Measurements from ENCODE around the gene PLA2R1. TPM values are rescaled to one million over a fixed set of nuclear protein-coding genes. Genes with fewer than 3 reads are reported as not detected.

The PLA2R1 gene
- total RNA-seq, 2 donors from 2014 or later = not detected

DNA sequence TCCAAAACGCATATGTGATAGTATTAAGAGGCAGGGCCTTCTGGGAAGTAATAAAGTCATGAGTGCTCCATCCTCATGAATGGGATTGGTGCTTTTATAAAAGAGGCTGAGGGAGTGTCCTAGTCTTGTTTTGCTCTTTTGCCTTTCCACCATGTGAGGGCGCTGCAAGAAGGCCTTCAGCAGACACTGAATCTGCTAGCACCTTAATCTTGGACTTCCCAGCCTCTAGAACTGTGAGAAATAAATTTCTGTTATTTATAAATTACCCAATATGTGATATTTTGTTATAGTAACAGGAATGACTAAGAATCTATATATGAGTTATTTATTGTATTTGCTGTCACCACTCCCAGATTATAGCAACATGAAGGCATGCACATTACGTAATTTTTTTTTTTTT, 63.5 kb downstream of the PLA2R1 start:
- DNase-seq (ENCODE audit: low spot score) = no peak
- Mint-ChIP-seq H3K4me3 (no peak overlapping the region), H3K27me3 (peaks cover 21 to 48% of the 10 kb centered on the region in 2 donors), H3K27ac (no peak overlapping the region), H3K36me3 (no peaks in the 10 kb centered on the region), H3K9me3 (no peaks in the 10 kb centered on the region), H3K4me1 (ENCODE audit: low read depth in 2 of 2) (no peaks in the 10 kb centered on the region)
- no peak for ATAC-seq

DNA sequence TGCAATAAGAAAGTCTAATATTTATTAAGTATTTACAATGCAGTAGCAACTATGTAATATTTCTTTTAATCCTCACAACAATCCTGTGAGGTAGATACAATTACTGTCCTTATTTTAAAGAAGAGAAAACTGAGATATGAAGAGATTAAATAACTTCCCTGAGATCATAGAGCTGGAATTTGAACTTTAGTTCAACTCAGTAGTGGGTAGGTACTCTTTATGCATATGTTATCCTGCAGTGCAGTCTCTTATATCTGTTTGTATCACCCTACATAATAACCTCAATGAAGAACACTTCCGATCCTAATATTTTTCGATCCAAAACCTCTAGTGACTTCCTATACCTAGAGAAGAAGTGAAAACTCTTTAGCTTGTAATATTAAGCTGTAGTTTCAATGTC, 64.2 kb downstream of the PLA2R1 start:
- H3K27ac Mint-ChIP-seq = no peak overlapping the region

GRCh38 chr2:159996792-159997546, 65.4 kb downstream of the PLA2R1 start:
- no peaks in the 10 kb centered on the region for H3K36me3 Mint-ChIP-seq

More for the DNA sequence above, 64.2 kb downstream of the PLA2R1 start:
- no peak for ATAC-seq
- Mint-ChIP-seq H3K27me3 (peaks cover 25 to 52% of the 10 kb centered on the region in 2 donors), H3K4me1 (ENCODE audit: low read depth in 2 of 2) (no peaks in the 10 kb centered on the region), H3K9me3 (no peaks in the 10 kb centered on the region), H3K4me3 (no peak overlapping the region), H3K36me3 (no peaks in the 10 kb centered on the region)
- DNase-seq (ENCODE audit: low spot score) = no peak

GRCh38 chr2:159995038-159995437, 67.4 kb downstream of the PLA2R1 start:
- no peaks in the 10 kb centered on the region for H3K36me3 Mint-ChIP-seq
- no peaks in the 10 kb centered on the region for H3K9me3 Mint-ChIP-seq
- no peaks in the 10 kb centered on the region for H3K4me1 Mint-ChIP-seq (ENCODE audit: low read depth in 2 of 2)
- H3K27me3 Mint-ChIP-seq = peaks cover 25 to 36% of the 10 kb centered on the region in 2 donors
- no peak for ATAC-seq
- no peak overlapping the region for H3K4me3 Mint-ChIP-seq
- DNase-seq (ENCODE audit: low spot score) = no peak
- H3K27ac Mint-ChIP-seq = no peak overlapping the region

More at GRCh38 chr2:159996792-159997546, 65.4 kb downstream of the PLA2R1 start:
- DNase-seq (ENCODE audit: low spot score) (no peak), ATAC-seq (no peak)
- H3K27ac Mint-ChIP-seq = no peak overlapping the region
- H3K4me1 Mint-ChIP-seq (ENCODE audit: low read depth in 2 of 2) = no peaks in the 10 kb centered on the region
- peaks cover 25 to 54% of the 10 kb centered on the region in 2 donors for H3K27me3 Mint-ChIP-seq
- no peak overlapping the region for H3K4me3 Mint-ChIP-seq
- H3K9me3 Mint-ChIP-seq = no peaks in the 10 kb centered on the region

DNA sequence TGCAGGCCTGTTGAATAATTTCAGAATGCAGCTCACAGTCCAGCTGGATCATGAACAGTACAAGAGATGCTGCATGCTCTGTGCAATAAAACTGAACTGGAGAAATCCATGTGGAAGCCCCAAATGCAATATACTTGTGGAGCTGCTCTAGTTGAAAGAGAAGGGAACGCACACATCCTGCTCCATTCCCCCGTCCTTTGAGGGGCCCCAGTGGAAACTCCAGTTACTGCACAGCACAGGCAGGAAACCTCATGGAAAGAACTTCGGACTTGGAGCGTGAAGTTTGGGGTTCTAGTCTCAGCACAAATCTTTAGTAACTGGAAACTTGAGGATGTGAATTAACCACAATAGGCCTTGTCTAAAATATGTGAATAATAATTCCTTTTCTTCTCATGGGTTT, 73.2 kb downstream of the PLA2R1 start:
- DNase-seq (ENCODE audit: low spot score) = no peak
- Mint-ChIP-seq H3K36me3 (no peaks in the 10 kb centered on the region), H3K27ac (no peak overlapping the region), H3K4me3 (no peak overlapping the region), H3K4me1 (ENCODE audit: low read depth in 2 of 2) (no peaks in the 10 kb centered on the region), H3K9me3 (no peaks in the 10 kb centered on the region), H3K27me3 (peaks cover 16 to 25% of the 10 kb centered on the region in 2 donors)
- ATAC-seq = no peak

GRCh38 chr2:159988412-159988970, 73.9 kb downstream of the PLA2R1 start:
- Mint-ChIP-seq H3K4me3 (no peak overlapping the region), H3K27ac (no peak overlapping the region)

GRCh38 chr2:159987181-159987580, 75.2 kb downstream of the PLA2R1 start:
- Mint-ChIP-seq H3K27ac (no peak overlapping the region), H3K27me3 (peaks cover 17 to 25% of the 10 kb centered on the region in 2 donors), H3K4me1 (ENCODE audit: low read depth in 2 of 2) (no peaks in the 10 kb centered on the region), H3K9me3 (no peaks in the 10 kb centered on the region), H3K4me3 (no peak overlapping the region), H3K36me3 (no peaks in the 10 kb centered on the region)
- ATAC-seq (no peak), DNase-seq (ENCODE audit: low spot score) (no peak)

More at GRCh38 chr2:159988412-159988970, 73.9 kb downstream of the PLA2R1 start:
- Mint-ChIP-seq H3K9me3 (no peaks in the 10 kb centered on the region), H3K36me3 (no peaks in the 10 kb centered on the region), H3K4me1 (ENCODE audit: low read depth in 2 of 2) (no peaks in the 10 kb centered on the region), H3K27me3 (peaks cover 14 to 22% of the 10 kb centered on the region in 2 donors)
- DNase-seq (ENCODE audit: low spot score) (no peak), ATAC-seq (no peak)

- Mint-ChIP-seq H3K4me1 (ENCODE audit: low read depth in 2 of 2) (no peaks in the 10 kb centered on the region), H3K27me3 (peaks cover 19 to 32% of the 10 kb centered on the region in 2 donors), H3K9me3 (no peaks in the 10 kb centered on the region), H3K36me3 (no peaks in the 10 kb centered on the region), H3K4me3 (no peak overlapping the region), H3K27ac (no peak overlapping the region)
- DNase-seq (ENCODE audit: low spot score) = no peak
- ATAC-seq = no peak
Measured at GRCh38 chr2:159985656-159986055, 76.8 kb downstream of the PLA2R1 start.

GRCh38 chr2:159984034-159984433, 78.4 kb downstream of the PLA2R1 start:
- Mint-ChIP-seq H3K27me3 (peaks cover 21 to 36% of the 10 kb centered on the region in 2 donors), H3K36me3 (no peaks in the 10 kb centered on the region), H3K4me3 (no peak overlapping the region), H3K4me1 (ENCODE audit: low read depth in 2 of 2) (no peaks in the 10 kb centered on the region), H3K9me3 (no peaks in the 10 kb centered on the region), H3K27ac (no peak overlapping the region)
- DNase-seq (ENCODE audit: low spot score) (no peak), ATAC-seq (no peak)

DNA sequence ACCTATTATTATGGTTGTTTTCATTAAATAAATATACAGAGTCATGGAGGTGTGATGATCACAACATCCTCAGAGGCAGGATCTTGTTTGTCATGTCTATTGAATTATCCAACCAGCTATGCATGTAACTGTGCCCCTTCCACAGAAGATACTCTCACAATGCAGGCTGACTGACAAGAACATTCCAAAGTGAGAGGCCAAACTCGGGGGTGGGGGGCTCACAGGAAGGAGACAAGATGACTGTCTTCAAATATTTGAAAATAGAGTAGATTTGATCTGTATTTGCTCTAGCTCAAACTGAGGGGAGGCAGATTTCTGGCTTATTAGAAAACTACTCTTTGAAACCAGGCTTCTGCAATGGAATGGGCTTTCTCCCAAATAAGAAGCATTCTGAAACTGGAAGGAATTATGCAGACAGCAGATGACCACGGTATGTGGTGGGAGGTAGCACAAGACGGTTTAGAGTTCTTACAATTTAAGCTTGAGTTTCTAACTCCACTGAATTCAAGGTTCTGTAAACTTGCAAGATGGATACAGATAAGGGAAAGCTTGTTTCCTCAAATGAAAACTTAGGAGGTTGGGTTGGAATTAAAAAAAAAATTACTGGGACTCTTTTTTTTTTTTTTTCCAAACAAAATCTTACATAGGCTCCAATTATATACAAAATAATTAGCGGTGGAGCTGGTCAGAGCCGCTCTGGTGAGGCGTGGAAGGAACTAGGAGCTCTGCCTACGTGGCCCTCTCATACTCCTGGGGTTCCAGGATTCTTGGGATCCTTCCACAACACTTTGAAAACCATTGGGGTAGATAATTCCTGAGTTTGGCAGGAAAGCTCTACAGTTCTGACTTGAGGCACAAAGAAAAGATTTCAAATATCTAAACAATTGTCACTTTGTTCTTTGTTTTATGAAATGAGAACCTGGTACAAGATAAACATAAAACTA, 79.3 kb downstream of the PLA2R1 start:
- Mint-ChIP-seq H3K27ac (no peak overlapping the region), H3K9me3 (no peaks in the 10 kb centered on the region), H3K36me3 (no peaks in the 10 kb centered on the region), H3K4me1 (ENCODE audit: low read depth in 2 of 2) (no peaks in the 10 kb centered on the region), H3K4me3 (no peak overlapping the region), H3K27me3 (peaks cover 19 to 38% of the 10 kb centered on the region in 2 donors)
- DNase-seq (ENCODE audit: low spot score) (no peak), ATAC-seq (no peak)

DNA sequence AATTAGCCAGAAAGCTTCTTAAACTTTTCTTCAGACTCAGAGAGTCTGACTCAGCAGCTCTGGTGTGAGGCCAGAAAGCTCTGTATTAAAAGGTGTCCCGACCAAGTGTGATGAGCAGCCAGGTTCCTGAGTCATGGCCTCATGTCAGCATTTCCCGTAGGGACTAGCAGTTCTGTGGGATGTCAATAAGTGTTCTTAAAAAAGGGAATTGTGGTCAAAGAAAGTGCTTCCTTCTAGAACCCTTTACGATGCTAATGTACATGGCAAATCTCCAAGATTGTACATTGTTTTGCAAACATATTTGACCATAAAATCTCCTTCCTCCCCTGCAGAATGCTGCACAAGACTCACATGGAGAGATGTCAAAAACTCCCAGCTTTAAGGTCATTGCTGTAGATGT, 80.1 kb downstream of the PLA2R1 start:
- no peaks in the 10 kb centered on the region for H3K4me1 Mint-ChIP-seq (ENCODE audit: low read depth in 2 of 2)
- no peak for DNase-seq (ENCODE audit: low spot score)
- H3K36me3 Mint-ChIP-seq = no peaks in the 10 kb centered on the region
- no peak for ATAC-seq
- H3K4me3 Mint-ChIP-seq = no peak overlapping the region
- H3K9me3 Mint-ChIP-seq = no peaks in the 10 kb centered on the region
- H3K27ac Mint-ChIP-seq = no peak overlapping the region
- peaks cover 16 to 32% of the 10 kb centered on the region in 2 donors for H3K27me3 Mint-ChIP-seq

DNA sequence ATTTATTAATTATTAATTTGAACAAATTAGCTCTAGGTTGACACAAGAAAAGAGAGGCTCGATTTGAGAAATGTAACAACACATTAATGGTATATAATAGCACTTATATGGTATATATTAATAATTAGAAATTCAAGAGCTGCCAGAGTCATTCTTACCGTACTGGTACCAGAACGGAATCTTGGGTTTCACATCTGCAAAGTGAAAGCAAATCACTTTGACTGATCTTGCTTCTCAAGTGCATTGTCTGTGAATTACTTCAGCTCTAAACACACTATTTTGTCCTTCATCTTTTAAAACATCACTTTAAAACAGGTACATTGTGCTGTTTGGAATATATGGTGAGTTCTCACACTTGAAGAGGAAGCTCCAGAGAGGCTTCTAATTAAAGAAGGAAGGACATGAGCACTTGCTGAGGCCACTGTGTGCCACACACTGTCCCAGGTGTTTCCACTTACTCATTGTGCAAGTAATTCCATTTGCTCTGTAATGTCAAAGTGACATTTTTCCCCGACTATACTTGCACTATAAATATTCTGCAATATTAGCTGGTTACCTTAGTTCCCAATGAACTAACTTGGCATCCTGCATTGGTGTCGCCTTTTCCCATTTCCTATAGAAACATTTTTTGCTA, 85.8 kb downstream of the PLA2R1 start:
- Mint-ChIP-seq H3K4me3 (no peak overlapping the region), H3K27ac (no peak overlapping the region), H3K9me3 (no peaks in the 10 kb centered on the region), H3K27me3 (peaks cover 16 to 19% of the 10 kb centered on the region in 2 donors), H3K36me3 (no peaks in the 10 kb centered on the region), H3K4me1 (ENCODE audit: low read depth in 2 of 2) (no peaks in the 10 kb centered on the region)
- no peak for ATAC-seq
- DNase-seq (ENCODE audit: low spot score) = no peak

DNA sequence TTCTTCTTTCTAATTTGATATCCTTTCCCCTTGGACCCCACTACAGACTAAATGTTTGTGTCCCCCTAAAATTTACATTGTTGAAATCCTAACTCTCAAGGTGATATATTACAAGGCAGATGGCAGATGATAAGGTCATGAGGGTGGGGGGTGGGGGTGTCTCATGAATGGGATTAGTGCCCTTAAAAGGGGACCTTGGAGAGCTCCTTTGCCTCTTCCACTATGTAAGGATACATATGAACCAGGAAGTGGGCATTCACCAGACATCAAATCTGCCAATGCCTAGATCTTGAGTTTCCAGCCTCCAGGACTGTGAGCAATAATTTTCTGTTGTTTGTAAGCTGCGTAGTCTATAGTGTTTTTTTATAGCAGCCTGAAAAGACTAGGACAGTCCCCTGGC, 89.1 kb downstream of the PLA2R1 start:
- DNase-seq (ENCODE audit: low spot score) (no peak), ATAC-seq (no peak)
- no peaks in the 10 kb centered on the region for H3K36me3 Mint-ChIP-seq
- no peaks in the 10 kb centered on the region for H3K9me3 Mint-ChIP-seq
- no peaks in the 10 kb centered on the region for H3K4me1 Mint-ChIP-seq (ENCODE audit: low read depth in 2 of 2)
- no peak overlapping the region for H3K4me3 Mint-ChIP-seq
- H3K27ac Mint-ChIP-seq = no peak overlapping the region
- H3K27me3 Mint-ChIP-seq = peaks cover 3 to 11% of the 10 kb centered on the region in 2 donors
